Activated CD4-positive, alpha-beta memory T cell treated with anti-CD3 and anti-CD28 coated beads for 36 hours (primary cell): Measurements from ENCODE around the gene C10orf105. TPM values are rescaled to one million over a fixed set of nuclear protein-coding genes. Genes with fewer than 3 reads are reported as not detected.
A peak's percentile ranks its signal among the peaks of the same experiment; 100 is the strongest.

Experiments used
- CTCF ChIA-PET: fragments of 350-600 bp; sonication (Branson Sonifier 250); formaldehyde crosslinking; loops from one replicate; lab custom pipeline; 2021; ENCODE audit warnings: antibody characterized with exemption, inconsistent platforms; lab: Charles Lee
- POLR2A ChIA-PET: fragments of 350-600 bp; sonication (Branson Sonifier 250); formaldehyde crosslinking; loops from one replicate; lab custom pipeline; 2021; ENCODE audit warnings: antibody characterized with exemption; lab: Charles Lee
- DNase-seq: peaks from one replicate; pipeline ENCODE4 v3.0.0-alpha.2; 2020
- H3K27ac Mint-ChIP-seq: one replicate; pipeline ENCODE4 v1.8.0; 2021; ENCODE audit warnings: mixed read lengths
- H3K27me3 Mint-ChIP-seq: one replicate; pipeline ENCODE4 v1.8.0; 2021; ENCODE audit warnings: mixed read lengths
- H3K36me3 Mint-ChIP-seq: one replicate; pipeline ENCODE4 v1.8.0; 2021; ENCODE audit warnings: mixed read lengths
- H3K4me1 Mint-ChIP-seq: one replicate; pipeline ENCODE4 v1.8.0; 2021; ENCODE audit warnings: low read depth, mixed read lengths
- H3K4me3 Mint-ChIP-seq: one replicate; pipeline ENCODE4 v1.8.0; 2021; ENCODE audit warnings: mild to moderate bottlenecking, mixed read lengths
- H3K9me3 Mint-ChIP-seq: one replicate; pipeline ENCODE4 v1.8.0; 2021; ENCODE audit warnings: mixed read lengths
- intact Hi-C: fragments of 100-400 bp; cut with micrococcal nuclease; formaldehyde crosslinking; loops from one replicate; pipeline ENCODE4 v1.15.1; 2023
- total RNA-seq, 2 experiments: library from RNA; stranded (reverse); gene quantifications; one replicate each; pipeline ENCODE4 v1.2.3, GENCODE V29; 2021

Gene C10orf105
- total RNA-seq, 2 experiments from 2014 or later, result 0.63 to 0.76 TPM

GRCh38 chr10:71715026-71715425, 4.6 kb downstream of the C10orf105 start:
- peak overlapping the region; percentile 26 for H3K4me3 Mint-ChIP-seq
- no peak for DNase-seq
- intact Hi-C loops, result no loop called here
- peaks cover 43% of the 10 kb centered on the region for H3K4me1 Mint-ChIP-seq
- H3K27me3 Mint-ChIP-seq, result no peaks in the 10 kb centered on the region
- ChIA-PET POLR2A (interaction anchor here (2.0 kb wide), 1 partner anchor 54 kb away, joined by 5 read pairs; no protein-coding TSS in a partner anchor), CTCF (interaction anchor here (0.8 to 6.5 kb wide), 8 partner anchors 9 to 58 kb away, joined by 3 to 31 read pairs (median 8); partner anchors contain the start of gene VSIR)
- H3K9me3 Mint-ChIP-seq, result no peaks in the 10 kb centered on the region
- H3K36me3 Mint-ChIP-seq, result no peaks in the 10 kb centered on the region
- H3K27ac Mint-ChIP-seq, result peak overlapping the region; percentile 64

GRCh38 chr10:71714592-71714991, 5.0 kb downstream of the C10orf105 start:
- H3K9me3 Mint-ChIP-seq, result no peaks in the 10 kb centered on the region
- peaks cover 46% of the 10 kb centered on the region for H3K4me1 Mint-ChIP-seq
- intact Hi-C loops, result loop anchor here (5.0 kb wide), 1 partner anchor 58 kb away; the partner anchor contains the start of gene VSIR
- ChIA-PET POLR2A (interaction anchor here (2.0 kb wide), 1 partner anchor 55 kb away, joined by 5 read pairs; no protein-coding TSS in a partner anchor), CTCF (interaction anchor here (0.8 to 6.5 kb wide), 7 partner anchors 9 to 59 kb away, joined by 3 to 31 read pairs (median 6); partner anchors contain the start of gene VSIR)
- H3K36me3 Mint-ChIP-seq, result no peaks in the 10 kb centered on the region
- DNase-seq, result no peak
- peak overlapping the region; percentile 39 for H3K4me3 Mint-ChIP-seq
- peak overlapping the region; percentile 91 for H3K27ac Mint-ChIP-seq
- H3K27me3 Mint-ChIP-seq, result no peaks in the 10 kb centered on the region

GRCh38 chr10:71714031-71714410, 5.6 kb downstream of the C10orf105 start:
- no peak for DNase-seq
- Mint-ChIP-seq H3K27ac (peak overlapping the region; percentile 91), H3K4me3 (peak overlapping the region; percentile 66), H3K36me3 (no peaks in the 10 kb centered on the region), H3K27me3 (no peaks in the 10 kb centered on the region), H3K9me3 (no peaks in the 10 kb centered on the region), H3K4me1 (peaks cover 51% of the 10 kb centered on the region)
- ChIA-PET POLR2A (interaction anchor here (1.1 to 2.0 kb wide), 4 partner anchors 12 to 59 kb away, joined by 3 to 8 read pairs (median 4); partner anchors contain the start of gene VSIR), CTCF (interaction anchor here (1.2 to 6.5 kb wide), 6 partner anchors 10 to 59 kb away, joined by 3 to 31 read pairs (median 8); partner anchors contain the start of gene VSIR)
- intact Hi-C loops, result loop anchor here (5.0 kb wide), 1 partner anchor 58 kb away; the partner anchor contains the start of gene VSIR

- peak overlapping the region; percentile 66 for H3K4me3 Mint-ChIP-seq
- peak; percentile 63 for DNase-seq
- H3K9me3 Mint-ChIP-seq, result no peaks in the 10 kb centered on the region
- ChIA-PET POLR2A (interaction anchor here (1.1 to 1.4 kb wide), 3 partner anchors 13 to 60 kb away, joined by 3 to 8 read pairs (median 3); partner anchors contain the start of gene VSIR), CTCF (interaction anchor here (0.5 to 6.5 kb wide), 7 partner anchors 12 to 336 kb away, joined by 3 to 31 read pairs (median 10); partner anchors contain the start of gene VSIR)
- H3K4me1 Mint-ChIP-seq, result peaks cover 54% of the 10 kb centered on the region
- no peaks in the 10 kb centered on the region for H3K36me3 Mint-ChIP-seq
- H3K27me3 Mint-ChIP-seq, result no peaks in the 10 kb centered on the region
- H3K27ac Mint-ChIP-seq, result peak overlapping the region; percentile 91
- intact Hi-C loops, result loop anchor here (1.0 to 5.0 kb wide), 3 partner anchors 13 to 59 kb away; partner anchors contain the start of gene VSIR
Observed at GRCh38 chr10:71713135-71714030, 6.2 kb downstream of the C10orf105 start.

DNA sequence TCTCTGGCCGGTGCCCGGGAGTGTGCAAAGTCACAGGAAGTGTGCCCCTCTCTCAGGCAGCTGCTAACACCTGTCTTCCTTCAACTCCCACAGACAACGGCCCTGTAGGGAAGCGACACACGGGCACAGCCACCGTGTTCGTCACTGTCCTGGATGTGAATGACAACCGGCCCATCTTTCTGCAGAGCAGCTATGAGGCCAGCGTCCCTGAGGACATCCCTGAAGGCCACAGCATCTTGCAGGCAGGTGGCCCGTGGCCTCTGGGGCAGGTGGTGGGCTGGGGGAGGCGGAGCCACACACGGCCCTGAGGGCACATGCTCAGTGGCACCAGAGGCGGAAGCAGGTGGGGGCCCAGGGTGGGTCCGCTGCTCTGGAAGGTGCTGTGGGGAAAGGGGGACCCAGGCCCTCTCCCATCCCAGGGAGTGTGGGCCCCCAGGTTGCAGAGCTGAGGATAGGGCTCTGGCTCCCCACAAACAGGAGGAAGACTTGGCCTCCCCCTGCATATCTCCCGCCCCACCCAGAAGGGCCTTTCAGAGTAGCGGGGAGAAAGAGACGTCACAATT, 6.9 kb downstream of the C10orf105 start:
- Mint-ChIP-seq H3K27me3 (no peaks in the 10 kb centered on the region), H3K9me3 (no peaks in the 10 kb centered on the region), H3K4me1 (peaks cover 60% of the 10 kb centered on the region), H3K4me3 (peak overlapping the region; percentile 66), H3K36me3 (no peaks in the 10 kb centered on the region), H3K27ac (peak overlapping the region; percentile 91)
- intact Hi-C loops, result loop anchor here (1.0 to 5.0 kb wide), 3 partner anchors 14 to 60 kb away; partner anchors contain the start of gene VSIR
- DNase-seq, result no peak
- POLR2A ChIA-PET, result interaction anchor here (1.1 to 1.4 kb wide), 3 partner anchors 14 to 61 kb away, joined by 3 to 8 read pairs (median 3); partner anchors contain the start of gene VSIR
- CTCF ChIA-PET, result interaction anchor here (0.5 to 6.5 kb wide), 5 partner anchors 13 to 336 kb away, joined by 3 to 31 read pairs (median 15); partner anchors contain the start of gene VSIR

GRCh38 chr10:71712170-71712569, 7.4 kb downstream of the C10orf105 start:
- intact Hi-C loops, result loop anchor here (2.0 to 5.0 kb wide), 2 partner anchors 13 to 60 kb away; partner anchors contain the start of gene VSIR
- POLR2A ChIA-PET, result no interaction called here
- Mint-ChIP-seq H3K4me3 (no peak overlapping the region), H3K4me1 (peaks cover 63% of the 10 kb centered on the region), H3K9me3 (no peaks in the 10 kb centered on the region), H3K36me3 (no peaks in the 10 kb centered on the region), H3K27ac (peak overlapping the region; percentile 91), H3K27me3 (no peaks in the 10 kb centered on the region)
- CTCF ChIA-PET, result interaction anchor here (2.0 to 6.5 kb wide), 4 partner anchors 14 to 99 kb away, joined by 8 to 31 read pairs (median 22); partner anchors contain the start of gene VSIR
- no peak for DNase-seq

GRCh38 chr10:71711052-71711623, 8.4 kb downstream of the C10orf105 start:
- CTCF ChIA-PET, result interaction anchor here (0.6 to 6.5 kb wide), 7 partner anchors 10 to 327 kb away, joined by 3 to 31 read pairs (median 8); partner anchors contain the start of gene VSIR
- intact Hi-C loops, result loop anchor here (5.0 kb wide), 1 partner anchor 61 kb away; the partner anchor contains the start of gene VSIR
- no peaks in the 10 kb centered on the region for H3K9me3 Mint-ChIP-seq
- no peak overlapping the region for H3K27ac Mint-ChIP-seq
- no peaks in the 10 kb centered on the region for H3K36me3 Mint-ChIP-seq
- peaks cover 60% of the 10 kb centered on the region for H3K4me1 Mint-ChIP-seq
- POLR2A ChIA-PET, result no interaction called here
- H3K27me3 Mint-ChIP-seq, result no peaks in the 10 kb centered on the region
- DNase-seq, result no peak
- H3K4me3 Mint-ChIP-seq, result no peak overlapping the region

GRCh38 chr10:71710519-71710918, 9.1 kb downstream of the C10orf105 start:
- Mint-ChIP-seq H3K4me1 (peaks cover 54% of the 10 kb centered on the region), H3K9me3 (no peaks in the 10 kb centered on the region), H3K4me3 (no peak overlapping the region), H3K36me3 (no peaks in the 10 kb centered on the region), H3K27me3 (no peaks in the 10 kb centered on the region), H3K27ac (no peak overlapping the region)
- CTCF ChIA-PET, result interaction anchor here (0.6 to 7.2 kb wide), 4 partner anchors 13 to 327 kb away, joined by 4 to 131 read pairs (median 30); partner anchors contain the start of gene VSIR
- no peak for DNase-seq
- intact Hi-C loops, result loop anchor here (5.0 kb wide), 1 partner anchor 62 kb away; the partner anchor contains the start of gene VSIR
- POLR2A ChIA-PET, result no interaction called here

DNA sequence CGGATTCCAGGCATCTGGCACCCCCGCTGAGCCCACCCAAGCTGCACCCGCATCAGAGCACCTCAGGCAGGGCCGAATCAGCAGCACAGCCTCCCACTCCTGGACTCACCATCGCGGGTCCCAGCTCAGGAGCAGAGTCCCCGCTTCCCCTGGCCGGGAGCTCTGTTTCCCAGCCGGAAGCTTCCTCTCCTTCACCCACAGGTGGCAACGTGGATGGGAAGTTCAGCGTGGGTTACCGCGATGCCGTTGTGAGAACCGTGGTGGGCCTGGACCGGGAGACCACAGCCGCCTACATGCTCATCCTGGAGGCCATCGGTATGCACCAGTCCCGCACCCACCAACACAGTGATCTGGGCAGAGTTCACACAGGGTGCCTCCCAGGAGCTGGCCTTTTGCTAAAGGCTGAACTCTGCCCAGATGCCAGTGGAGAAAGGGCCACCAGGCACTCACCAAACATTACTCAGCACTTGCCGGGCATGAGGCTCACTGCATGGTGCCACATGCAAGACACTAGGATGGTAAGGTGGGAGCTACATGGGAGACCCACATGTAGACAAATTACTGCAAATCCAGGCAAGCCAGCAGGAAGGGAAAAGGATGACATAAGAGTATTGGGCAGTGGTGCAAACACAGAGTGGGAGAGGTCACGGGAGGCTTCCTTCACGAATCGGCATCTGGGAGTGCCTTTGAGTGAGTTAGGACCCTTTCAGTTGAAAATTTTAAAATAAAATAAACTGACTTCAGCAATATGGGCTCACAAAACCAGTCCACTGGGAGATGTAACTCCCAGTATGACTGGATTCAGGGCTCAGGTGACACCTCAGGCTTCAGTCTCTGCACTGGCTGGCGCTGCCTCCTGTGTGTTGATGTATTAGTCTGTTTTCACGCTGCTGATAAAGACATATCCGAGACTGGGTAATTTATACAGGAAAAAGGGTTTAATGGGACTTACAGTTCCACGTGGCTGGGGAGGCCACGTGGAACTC, 10.4 kb downstream of the C10orf105 start:
- no peak overlapping the region for H3K27ac Mint-ChIP-seq
- CTCF ChIA-PET, result interaction anchor here (0.8 to 7.2 kb wide), 34 partner anchors 10 to 394 kb away, joined by 3 to 131 read pairs (median 8); partner anchors contain the start of genes CDH23, SLC29A3 and VSIR
- peaks cover 44% of the 10 kb centered on the region for H3K4me1 Mint-ChIP-seq
- peak; percentile 23 for DNase-seq
- POLR2A ChIA-PET, result interaction anchor here (1.3 kb wide), 1 partner anchor 65 kb away, joined by 5 read pairs; the partner anchor contains the start of gene VSIR
- H3K27me3 Mint-ChIP-seq, result no peaks in the 10 kb centered on the region
- no peaks in the 10 kb centered on the region for H3K36me3 Mint-ChIP-seq
- no peaks in the 10 kb centered on the region for H3K9me3 Mint-ChIP-seq
- no peak overlapping the region for H3K4me3 Mint-ChIP-seq
- intact Hi-C loops, result loop anchor here (5.0 kb wide), 2 partner anchors 312 to 392 kb away; partner anchors contain the start of genes CDH23 and SLC29A3
